Germinal center (tissue), 1 donor: ENCODE data around the gene INPP4B.

ENCODE experiments used
- DNase-seq: peaks from one replicate; pipeline ENCODE4 v3.0.0; 2012; ENCODE audit warnings: mixed read lengths, low spot score

INPP4B gene

DNA sequence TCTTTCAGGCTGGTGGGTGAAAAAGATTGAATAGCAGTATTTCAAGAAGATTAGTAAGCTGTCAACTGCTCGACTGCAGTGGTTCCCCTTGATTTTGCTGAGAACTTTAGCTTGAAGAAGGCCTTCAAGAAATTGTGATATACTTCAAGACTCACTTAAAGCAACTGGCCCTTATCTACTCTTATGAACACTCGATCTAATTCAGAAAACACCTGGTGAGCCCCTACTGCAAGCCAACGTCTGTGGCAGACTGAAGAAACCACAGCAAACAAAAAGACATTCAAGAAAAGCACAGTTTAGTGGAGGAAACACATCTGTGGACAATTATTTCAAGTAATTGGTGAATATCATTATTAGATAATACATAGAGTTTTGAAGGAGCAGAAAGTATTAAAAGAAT, 119.0 kb downstream of the INPP4B start:
- DNase-seq: no peak

DNA sequence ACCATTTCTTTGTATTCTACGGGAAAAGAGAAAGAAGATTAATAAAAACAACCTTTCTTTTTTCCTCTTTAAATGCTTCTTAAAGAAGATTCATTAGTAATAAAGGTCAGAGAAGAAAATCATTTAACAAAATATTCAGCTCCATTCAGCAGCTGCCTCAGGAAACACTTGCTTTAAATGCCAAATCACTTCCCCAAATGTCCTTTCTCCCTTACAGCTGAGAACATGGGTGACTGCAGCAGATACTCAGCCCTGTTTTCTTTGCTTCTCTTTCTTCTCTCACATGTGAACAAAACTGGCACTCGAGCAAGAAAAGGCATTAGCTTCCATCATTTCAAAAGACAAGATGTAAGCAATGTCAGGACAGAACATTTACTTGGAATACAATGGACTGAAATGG, 120.2 kb downstream of the INPP4B start:
- DNase-seq: no peak

GRCh38 chr4:142721187-142721586, 124.9 kb downstream of the INPP4B start:
- DNase-seq: no peak

DNA sequence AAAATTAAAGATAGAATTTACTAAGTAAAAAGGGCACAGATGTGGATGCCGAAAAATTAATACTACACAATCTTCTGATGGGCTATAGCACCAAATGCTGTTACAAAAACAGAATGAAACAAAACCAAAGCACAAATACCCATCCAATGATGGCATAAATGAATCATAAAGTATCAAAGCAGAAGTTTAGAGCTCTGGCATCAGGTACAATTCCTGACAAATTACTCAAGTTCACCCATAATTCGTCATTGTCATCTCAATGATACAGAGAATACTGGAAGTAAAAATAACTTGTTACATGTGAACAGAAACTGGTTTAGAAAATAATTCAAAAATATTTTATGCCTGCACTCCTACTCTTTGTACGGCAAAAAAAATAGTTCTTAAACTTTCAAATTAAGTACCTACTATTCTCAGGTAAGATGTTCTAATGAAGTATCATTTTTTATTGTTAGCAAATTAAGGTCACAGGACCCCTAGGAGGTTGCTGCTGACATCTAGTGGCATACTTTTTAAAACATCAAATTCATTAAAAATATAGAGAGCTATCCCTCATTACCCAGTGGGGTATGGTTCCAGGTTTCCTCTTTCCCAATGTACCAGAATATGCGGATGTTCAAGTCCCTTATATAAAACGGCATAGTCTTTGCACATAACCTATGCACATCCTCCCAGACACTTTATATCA, 126.1 kb downstream of the INPP4B start:
- DNase-seq: no peak

- DNase-seq: no peak
These were observed 127.1 kb downstream of the INPP4B start for GRCh38 chr4:142718981-142719380.

DNA sequence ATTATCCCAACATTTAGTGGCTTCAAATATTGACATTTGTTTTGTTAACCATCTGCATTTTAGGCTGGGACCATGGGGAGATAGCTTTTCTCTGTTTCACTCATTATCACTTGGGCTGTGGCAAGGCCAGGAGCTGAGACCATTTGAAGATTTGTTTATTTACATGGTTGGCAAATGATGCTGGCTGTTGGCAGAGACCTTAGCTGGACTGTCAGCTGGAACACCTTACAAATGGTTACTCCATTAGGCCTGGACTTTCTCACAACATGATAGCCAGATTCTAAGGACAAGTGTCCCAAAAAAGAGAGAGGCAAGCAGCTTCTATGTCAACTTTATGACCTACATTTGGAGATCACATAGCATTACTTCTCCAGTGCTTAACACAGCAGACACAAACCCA, 130.4 kb downstream of the INPP4B start:
- DNase-seq: no peak

DNA sequence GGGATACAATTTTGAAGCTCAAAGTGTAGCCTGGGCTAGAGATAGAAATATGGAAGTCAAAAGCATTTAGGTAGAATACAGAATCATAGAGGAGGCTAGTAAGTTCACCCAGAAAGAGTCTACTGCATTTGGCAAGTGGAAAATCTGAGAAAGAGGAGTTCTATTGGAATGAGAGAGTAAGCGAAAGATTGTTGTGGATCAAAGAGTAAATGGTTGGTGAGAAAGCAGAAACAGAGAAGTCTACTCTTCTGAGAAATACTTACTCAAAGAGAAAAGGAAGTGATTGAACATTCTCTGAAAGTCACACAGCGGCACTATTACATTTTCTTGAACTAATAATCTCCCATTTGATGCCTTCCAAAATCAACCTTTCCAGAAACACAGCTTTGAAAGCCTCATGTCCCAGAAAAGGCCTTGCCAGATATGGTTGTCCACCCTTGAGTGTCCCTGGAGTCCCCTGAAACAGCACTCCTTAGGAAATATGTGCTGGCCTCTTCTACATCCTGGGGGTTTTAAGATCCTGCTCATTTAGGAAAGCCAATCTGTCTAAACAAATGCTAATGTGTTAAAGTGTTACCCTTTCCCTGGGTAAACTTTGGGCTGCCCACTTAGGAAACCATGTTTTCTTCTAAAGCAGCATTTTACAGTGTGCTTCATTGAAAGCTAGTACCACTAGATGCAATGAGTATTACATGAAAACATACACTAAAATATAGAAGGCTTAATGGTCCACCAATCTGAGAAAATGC, 132.6 kb downstream of the INPP4B start:
- no peak for DNase-seq

DNA sequence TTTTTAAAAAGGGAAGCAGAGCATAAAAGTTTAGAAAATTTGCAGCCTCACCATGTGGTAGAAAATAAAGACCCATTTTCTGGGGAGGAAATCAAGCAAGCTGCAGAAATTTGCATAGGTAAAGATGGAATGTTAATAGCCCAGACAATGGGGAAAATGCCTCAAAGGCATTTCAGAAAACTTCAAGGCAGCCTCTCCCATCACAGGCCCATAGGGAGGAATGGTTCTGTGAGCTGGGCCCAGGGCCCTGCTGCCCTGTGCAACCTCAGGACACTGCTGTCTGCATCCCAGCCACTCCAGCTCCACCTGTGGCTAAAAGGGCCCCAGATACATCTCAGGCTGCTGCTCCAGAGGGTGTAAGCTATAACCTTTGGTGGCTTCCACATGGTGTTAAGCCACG, 137.9 kb downstream of the INPP4B start:
- DNase-seq: no peak

- DNase-seq: no peak
These were observed 138.7 kb downstream of the INPP4B start for GRCh38 chr4:142707401-142707800.

DNA sequence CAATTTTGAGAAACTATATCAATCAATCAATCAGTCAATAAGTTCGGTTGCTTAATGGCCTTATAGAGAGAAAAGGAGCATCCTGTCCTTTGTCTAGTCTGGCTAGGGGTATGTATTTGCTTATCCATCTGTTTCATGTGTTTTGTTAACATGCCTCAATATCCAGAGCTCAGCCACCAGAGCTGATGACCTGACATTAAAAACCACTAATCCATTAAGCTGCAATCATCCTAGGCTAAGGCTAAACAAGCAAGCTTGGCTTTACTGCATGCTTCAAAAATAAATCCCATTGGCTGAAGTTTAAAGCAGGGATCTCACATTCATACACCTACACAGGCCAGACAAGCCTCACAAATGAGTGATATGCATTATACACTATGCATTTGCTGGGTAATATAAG, 139.7 kb downstream of the INPP4B start:
- DNase-seq: no peak

DNA sequence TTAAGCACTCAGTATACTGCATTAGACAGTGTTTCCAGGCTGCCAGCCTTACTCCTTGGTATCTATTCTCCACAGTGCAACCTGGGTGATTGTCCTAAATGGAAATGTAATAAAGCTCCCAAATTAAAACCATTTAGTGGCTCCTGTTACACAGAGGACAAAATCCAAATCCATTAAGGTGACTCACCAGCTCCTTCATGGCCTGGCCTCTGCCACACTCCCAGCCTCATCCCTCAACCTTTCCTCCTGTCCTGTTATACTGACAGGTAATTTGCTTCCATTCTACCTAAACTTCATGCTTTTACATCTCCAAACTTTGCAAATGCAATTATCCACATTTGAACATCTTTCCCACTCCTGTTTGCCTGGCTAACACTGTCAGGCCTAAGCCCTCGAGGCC, 140.3 kb downstream of the INPP4B start:
- no peak for DNase-seq

DNA sequence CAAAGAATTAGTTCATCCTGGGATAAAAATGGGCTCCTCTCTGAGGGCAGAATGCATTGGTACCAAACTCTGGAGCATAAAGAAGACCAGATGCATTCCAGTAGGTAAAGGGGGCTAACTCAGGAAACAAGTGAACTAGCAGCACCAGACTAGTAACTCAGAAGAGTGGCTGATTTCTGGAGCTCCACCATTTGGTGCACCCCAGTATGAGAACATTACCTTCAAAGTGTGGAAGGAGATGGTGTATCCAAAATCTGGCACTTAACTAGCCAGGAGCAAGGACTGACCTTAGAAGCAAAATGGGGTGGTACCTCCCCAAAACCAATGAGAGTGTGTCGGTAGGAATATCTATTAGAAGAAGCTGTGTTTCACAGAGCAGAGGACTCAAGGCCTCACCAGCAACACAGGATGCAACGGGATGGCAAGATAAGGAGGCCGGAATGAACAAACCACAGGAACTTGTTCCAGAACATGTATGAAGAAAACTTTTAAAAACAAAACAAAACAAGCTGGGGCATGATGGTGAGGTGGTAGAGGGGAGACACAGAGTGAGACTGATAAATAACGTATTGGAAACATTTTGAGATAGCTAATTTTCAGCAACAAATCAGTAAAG, 142.3 kb downstream of the INPP4B start:
- no peak for DNase-seq

- DNase-seq: no peak
These were observed 145.1 kb downstream of the INPP4B start for GRCh38 chr4:142701017-142701416.

GRCh38 chr4:142700531-142700930, 145.6 kb downstream of the INPP4B start:
- DNase-seq: no peak

- DNase-seq: no peak
These were observed 147.5 kb downstream of the INPP4B start for GRCh38 chr4:142698552-142698951.

GRCh38 chr4:142697928-142698327, 148.2 kb downstream of the INPP4B start:
- DNase-seq: no peak

DNA sequence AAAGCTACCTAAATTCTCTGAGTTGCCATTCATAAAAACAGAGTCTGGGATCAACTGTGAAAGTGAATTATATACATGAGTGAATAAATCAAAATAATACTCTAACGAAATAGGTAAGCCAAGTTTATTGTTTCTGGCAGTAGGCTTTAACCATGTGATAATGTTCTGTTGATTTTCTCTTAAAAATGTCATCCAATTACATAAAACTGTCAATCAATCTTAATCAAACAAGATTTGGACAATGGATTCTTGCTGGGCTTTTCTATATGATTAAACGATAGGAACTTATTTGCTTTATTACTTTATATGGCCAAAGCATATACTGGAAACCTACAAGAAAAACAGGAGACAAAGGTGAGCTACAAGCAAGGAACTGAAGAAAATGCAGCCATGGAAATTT, 148.8 kb downstream of the INPP4B start:
- DNase-seq: no peak

- DNase-seq: no peak
These were observed 149.6 kb downstream of the INPP4B start for GRCh38 chr4:142696334-142697122.

DNA sequence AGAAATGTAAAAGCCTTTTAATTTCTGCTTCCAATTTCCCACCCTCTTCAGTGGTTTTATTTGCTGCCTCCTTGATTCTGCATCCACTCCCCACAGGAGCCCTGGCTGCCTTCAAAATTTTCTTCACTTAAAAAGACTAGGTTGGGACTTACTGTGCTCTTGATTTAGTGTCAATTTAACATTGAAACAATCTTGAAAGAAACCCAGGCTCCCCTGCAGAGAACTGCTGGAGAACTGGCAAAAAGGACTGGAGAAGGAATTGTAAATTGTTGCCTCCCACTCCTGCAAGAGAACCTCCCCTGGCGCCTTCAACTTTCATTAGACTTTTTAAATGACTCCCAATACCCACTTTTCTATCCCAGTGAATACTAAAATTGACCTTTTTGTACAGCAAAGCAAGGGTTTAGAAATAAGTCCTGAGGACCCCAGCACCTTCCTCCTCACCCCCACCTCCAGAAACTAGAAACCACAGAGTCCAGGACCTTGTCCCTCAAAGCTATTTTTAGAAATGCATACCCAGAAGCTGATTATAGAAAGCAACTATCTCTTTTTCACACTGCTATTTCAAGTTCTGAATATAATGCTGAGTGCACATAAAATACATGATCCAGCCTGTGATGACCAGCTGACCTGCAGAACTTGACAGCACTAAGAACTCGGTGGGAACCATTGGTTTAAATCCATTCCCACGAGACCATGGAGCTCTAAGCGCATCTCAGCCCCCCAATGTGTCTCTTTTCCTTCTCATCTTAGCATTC, 155.5 kb downstream of the INPP4B start:
- no peak for DNase-seq

DNA sequence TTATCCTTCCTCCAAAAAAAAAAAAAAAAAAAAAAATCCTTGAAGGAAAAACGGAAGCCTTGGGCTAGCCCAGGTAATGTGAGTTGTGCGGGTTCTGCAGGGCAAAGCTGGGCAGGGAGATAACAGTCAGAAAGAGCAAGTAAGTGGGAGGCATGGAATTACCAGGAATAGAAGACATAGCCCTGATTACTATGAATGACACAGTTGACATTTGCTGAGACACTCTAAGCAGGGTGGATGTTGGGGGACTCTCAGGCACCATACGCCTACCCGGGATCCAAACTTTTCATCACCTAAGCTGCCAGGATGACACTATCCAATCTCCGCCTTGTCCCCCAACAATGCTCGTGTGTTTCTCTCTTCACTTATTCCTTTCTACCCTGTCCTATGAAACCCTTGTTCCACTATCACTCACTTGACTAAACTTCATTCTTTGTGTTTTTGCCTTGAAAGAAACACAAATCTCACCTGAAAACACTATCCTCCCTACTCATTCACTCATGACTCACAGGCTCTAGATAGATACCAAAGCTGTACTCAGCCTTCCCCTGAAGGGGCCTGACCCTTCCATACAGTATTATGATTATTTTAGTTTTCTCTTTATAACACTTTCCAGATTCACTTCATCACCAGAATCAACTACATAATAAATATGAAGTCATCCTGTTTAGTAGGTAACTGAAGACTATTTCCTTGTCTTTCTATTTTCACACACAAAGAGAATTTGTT, 158.4 kb downstream of the INPP4B start:
- DNase-seq: no peak

DNA sequence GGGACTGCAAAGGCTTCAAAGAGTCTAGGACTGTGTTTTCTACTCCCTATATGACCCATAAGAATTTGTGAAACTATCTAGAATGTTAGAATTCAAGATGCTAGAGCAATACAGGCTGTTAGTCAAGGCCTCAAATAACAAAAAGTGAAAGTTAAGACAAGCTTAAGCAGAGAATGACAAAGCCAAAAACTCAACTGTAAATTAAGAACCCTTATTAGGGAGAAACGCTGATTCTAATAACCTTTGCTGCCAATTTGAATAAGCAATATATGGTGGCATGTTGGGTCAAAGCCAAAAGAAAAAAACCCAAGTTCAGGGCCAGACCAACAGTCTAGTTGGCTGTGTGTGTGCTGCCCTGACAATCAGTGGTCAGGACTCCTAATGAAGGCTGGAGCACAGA, 160.0 kb downstream of the INPP4B start:
- DNase-seq: no peak
